ENCODE data around the gene PSAT1. TPM values are rescaled to one million over a fixed set of nuclear protein-coding genes. Genes with fewer than 3 reads are reported as not detected.

The PSAT1 gene
- polyA plus RNA-seq, 10 donors: 25.7 to 49.0 (median 37.2) TPM

GRCh38 chr9:78363221-78363620 is 66.3 kb downstream of the PSAT1 start:
- DNase-seq: peak in 2 of 3 donors; percentile 30 to 42

- DNase-seq: peak; percentile 24 to 44 (median 36)
Measured at GRCh38 chr9:78365748-78366697, 69.1 kb downstream of the PSAT1 start.

GRCh38 chr9:78366827-78367226 is 69.9 kb downstream of the PSAT1 start:
- peak in 1 of 3 donors; percentile 18 for DNase-seq

- no peak for DNase-seq
Measured at GRCh38 chr9:78368236-78368635, 71.3 kb downstream of the PSAT1 start.

- DNase-seq: peak; percentile 64 to 84 (median 80)
Measured at GRCh38 chr9:78369639-78370219, 72.8 kb downstream of the PSAT1 start.

- no peak for DNase-seq
Measured at GRCh38 chr9:78370991-78371390, 74.1 kb downstream of the PSAT1 start.

GRCh38 chr9:78371981-78372380 is 75.1 kb downstream of the PSAT1 start:
- no peak for DNase-seq

Other genes with a start within 250 kb of the PSAT1 start
- gene CEP78, start 61.0 kb upstream of the PSAT1 start, polyA plus RNA-seq (ENCODE audit: insufficient read length in 10 of 10): 10 to 100 TPM; 13.3 to 24.6 (median 18.9) TPM